ENCODE measurements around the gene CAVIN2. TPM values are rescaled to one million over a fixed set of nuclear protein-coding genes. Genes with fewer than 3 reads are reported as not detected.

The CAVIN2 gene
- polyA plus RNA-seq, 1 of the 3 experiments (the other 2 are of a cell fraction) = 1.5 TPM

DNA sequence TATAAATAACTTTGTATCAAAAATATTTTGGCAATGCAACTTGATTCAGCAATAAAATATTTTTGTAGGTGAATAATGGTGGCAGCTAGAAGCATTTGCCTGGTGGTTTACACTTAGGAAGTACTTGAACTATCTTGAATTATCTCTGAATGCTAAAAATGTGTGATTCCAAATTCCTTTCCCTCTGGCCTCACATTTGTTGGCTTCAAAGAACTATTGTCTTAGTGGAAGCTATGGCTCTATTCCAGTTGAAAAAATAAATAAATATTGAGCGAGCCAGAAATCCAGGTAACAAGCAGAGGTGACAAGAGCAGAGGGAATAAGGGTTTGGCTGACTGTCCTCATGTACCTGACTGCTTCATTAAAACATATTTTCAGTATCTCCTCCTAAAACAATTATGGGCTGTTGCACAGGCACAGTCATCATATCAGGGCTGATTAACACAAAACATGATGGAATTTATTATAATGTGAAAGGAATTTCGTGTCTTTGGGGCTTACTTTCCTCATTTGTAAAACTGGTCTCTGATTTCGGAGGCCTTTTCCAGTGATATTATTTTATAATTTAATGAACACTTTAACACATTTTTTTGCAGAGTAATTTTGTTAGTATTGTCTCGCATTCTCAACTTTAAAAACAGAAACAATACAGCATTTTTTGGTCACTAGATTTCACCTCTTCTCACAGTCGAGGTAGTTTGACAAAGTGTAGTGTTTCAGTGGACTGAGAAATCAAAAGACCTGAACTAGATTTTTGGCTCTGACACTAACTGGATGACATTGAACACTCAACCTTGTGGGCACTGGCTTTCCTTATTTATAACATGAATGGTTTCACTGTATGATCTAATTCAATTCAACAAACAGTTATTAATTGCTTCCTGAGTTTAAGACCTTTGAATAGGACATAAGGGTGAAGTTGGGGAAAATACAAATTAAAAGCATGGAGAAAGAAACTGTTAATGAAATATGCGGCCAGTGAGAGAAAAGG is 7.8 kb upstream of the CAVIN2 start (continued):
- TF ChIP-seq POLR2AphosphoS5 (IDR thresholded peaks at IDR 0.05; ENCODE audit: low read depth, low read length) (no peak), TCF12 (IDR thresholded peaks at IDR 0.05) (peak; percentile 43; the same call in 1 of the 2 replicates), FOXJ3 (CRISPR knock-in tag; IDR thresholded peaks at IDR 0.05) (no peak), RCOR1 (IDR thresholded peaks at IDR 0.05; ENCODE audit: low read length) (no peak), MXI1 (IDR thresholded peaks at IDR 0.05; ENCODE audit: low read depth, low read length) (no peak), GABPA (IDR thresholded peaks at IDR 0.05; ENCODE audit: low read depth) (no peak), NRF1 (IDR thresholded peaks at IDR 0.05; ENCODE audit: low read depth, low read length) (no peak), MEF2A (IDR thresholded peaks at IDR 0.05; ENCODE audit: borderline replicate concordance, low read depth) (0 out of 2 replicates have a peak, but pooled peaks have one; percentile 12), JUND (IDR thresholded peaks at IDR 0.05) (peak; percentile 26; the same call in 1 of the 2 replicates)
- TF ChIP-seq, protein P1, sequence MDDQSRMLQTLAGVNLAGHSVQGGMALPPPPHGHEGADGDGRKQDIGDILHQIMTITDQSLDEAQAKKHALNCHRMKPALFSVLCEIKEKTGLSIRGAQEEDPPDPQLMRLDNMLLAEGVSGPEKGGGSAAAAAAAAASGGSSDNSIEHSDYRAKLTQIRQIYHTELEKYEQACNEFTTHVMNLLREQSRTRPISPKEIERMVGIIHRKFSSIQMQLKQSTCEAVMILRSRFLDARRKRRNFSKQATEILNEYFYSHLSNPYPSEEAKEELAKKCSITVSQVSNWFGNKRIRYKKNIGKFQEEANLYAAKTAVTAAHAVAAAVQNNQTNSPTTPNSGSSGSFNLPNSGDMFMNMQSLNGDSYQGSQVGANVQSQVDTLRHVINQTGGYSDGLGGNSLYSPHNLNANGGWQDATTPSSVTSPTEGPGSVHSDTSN (IDR thresholded peaks at IDR 0.05) = peak; percentile 40
- TF ChIP-seq, protein P2, sequence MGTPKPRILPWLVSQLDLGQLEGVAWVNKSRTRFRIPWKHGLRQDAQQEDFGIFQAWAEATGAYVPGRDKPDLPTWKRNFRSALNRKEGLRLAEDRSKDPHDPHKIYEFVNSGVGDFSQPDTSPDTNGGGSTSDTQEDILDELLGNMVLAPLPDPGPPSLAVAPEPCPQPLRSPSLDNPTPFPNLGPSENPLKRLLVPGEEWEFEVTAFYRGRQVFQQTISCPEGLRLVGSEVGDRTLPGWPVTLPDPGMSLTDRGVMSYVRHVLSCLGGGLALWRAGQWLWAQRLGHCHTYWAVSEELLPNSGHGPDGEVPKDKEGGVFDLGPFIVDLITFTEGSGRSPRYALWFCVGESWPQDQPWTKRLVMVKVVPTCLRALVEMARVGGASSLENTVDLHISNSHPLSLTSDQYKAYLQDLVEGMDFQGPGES (IDR thresholded peaks at IDR 0.05; ENCODE audit: low read depth, low read length) = no peak

DNA sequence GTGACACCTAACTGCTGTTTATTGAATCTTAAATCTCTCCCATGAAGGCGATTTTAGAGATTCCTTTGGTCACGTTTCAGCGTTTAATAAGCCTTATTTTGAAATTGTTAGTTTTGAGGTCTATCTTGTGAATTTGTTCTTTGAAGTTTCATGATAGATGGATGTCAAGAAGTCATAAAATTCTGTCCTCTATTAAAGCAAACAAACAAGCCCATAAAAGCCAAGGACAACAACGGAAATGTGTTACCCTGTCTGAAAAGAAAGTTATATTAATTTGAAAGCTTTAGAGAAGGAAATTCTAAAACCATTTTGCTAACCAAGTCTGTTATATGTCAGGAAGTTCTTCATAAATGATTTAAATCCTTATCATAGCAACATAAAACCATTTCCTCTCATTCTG is 7.0 kb upstream of the CAVIN2 start:
- Histone ChIP-seq H3K79me2 (ENCODE audit: insufficient read depth) (no peaks in the 10 kb centered on the region), H3K9me2 (no peaks in the 10 kb centered on the region), H4K20me1 (ENCODE audit: insufficient read depth) (no peaks in the 10 kb centered on the region), H3K4me1 (ENCODE audit: control insufficient read depth in 1 of 2, insufficient read depth in 2 of 2, low read depth in 1 of 2, low read length in 1 of 2) (peaks cover 0 to 21% of the 10 kb centered on the region in 2 experiments; a peak in 3 of 4 replicates), H3K4me2 (no peak overlapping the region), H3K4me3 (ENCODE audit: low read depth in 2 of 2, low read length in 1 of 2) (no peak overlapping the region), H3F3A (replicated peaks; ENCODE audit: insufficient read depth) (peaks cover 11% of the 10 kb centered on the region), H3K36me3 (replicated peaks in 1 of 2; ENCODE audit: control insufficient read depth in 1 of 2, insufficient read depth in 2 of 2, low read length in 1 of 2) (no peaks in the 10 kb centered on the region), H2AFZ (ENCODE audit: low read depth) (no peak overlapping the region), H3K9ac (no peak overlapping the region), H3K9me3 (no peaks in the 10 kb centered on the region), H3K27me3 (ENCODE audit: insufficient read depth) (no peaks in the 10 kb centered on the region), H3K27ac (ENCODE audit: low read depth in 2 of 2, low read length in 1 of 2) (peak overlapping the region in 1 of 2 experiments; percentile 79; a peak in 1 of 4 replicates)
- ChIA-PET POLR2A (no interaction called here), CTCF (no interaction called here)
- WGBS (ENCODE audit: low lambda C conversion rate) = 90% methylated on average over 4 of the region's 4 CpGs
- no peak for TF ChIP-seq POLR2AphosphoS5 (IDR thresholded peaks at IDR 0.05; ENCODE audit: low read depth, low read length)
- TF ChIP-seq RXRA (IDR thresholded peaks at IDR 0.05; ENCODE audit: borderline replicate concordance, low read depth) = no peak
- TF ChIP-seq YY1 (IDR thresholded peaks at IDR 0.05; ENCODE audit: low read depth) = no peak
- TF ChIP-seq, protein P3, sequence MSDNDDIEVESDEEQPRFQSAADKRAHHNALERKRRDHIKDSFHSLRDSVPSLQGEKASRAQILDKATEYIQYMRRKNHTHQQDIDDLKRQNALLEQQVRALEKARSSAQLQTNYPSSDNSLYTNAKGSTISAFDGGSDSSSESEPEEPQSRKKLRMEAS (IDR thresholded peaks at IDR 0.05; ENCODE audit: low read depth) = no peak
- no peak for DNase-seq

Measured in SK-N-SH (cell line).